Stimulated activated CD4-positive, alpha-beta T cell treated with anti-CD3 and anti-CD28 coated beads, TNF-alpha, amount 100 ng/mL, for 24 hours (primary cell): Measurements from ENCODE around the gene GLS2.
"Not testable (repeated sequence)": the region's sequence is repeated elsewhere in the genome, so short reads cannot be mapped to it uniquely, and the experiment has no call there.

Experiments used
- DNase-seq, 3 experiments: peaks; one replicate each; pipeline ENCODE4 v3.0.0-alpha.2; 2020; ENCODE audit warnings: low read depth in 3 of 3

The GLS2 gene

GRCh38 chr12:56448860-56449621, 38.9 kb downstream of the GLS2 start, which contains the start of gene TIMELESS:
TSS of gene TIMELESS (minus strand) at chr12:56449426. CDS start at chr12:56434170, 15,256 bp downstream.
- peak; percentile 71 to 84 (median 76) for DNase-seq

GRCh38 chr12:56443208-56443607, 44.8 kb downstream of the GLS2 start:
- not testable (repeated sequence) for DNase-seq

GRCh38 chr12:56437430-56438176, 50.4 kb downstream of the GLS2 start:
- no peak for DNase-seq

DNA sequence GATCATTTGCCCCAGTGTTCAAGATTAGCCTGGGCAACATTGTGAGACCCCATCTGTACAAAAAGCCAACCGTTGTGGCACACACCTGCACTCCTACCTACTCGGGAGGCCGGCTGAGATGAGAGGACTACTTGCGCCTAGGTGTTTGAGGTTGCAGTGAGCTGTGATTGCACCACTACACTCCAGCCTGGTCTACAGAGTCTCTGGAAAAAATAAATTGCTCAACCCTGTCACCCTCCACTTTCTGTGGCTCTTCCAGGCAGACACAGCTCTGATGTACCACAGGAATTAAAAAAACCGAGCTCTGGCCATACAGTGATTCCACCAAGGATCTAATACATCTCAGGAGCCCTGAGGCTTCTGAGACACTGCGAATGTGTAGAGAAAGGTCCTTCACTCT, 53.1 kb downstream of the GLS2 start:
- no peak for DNase-seq

DNA sequence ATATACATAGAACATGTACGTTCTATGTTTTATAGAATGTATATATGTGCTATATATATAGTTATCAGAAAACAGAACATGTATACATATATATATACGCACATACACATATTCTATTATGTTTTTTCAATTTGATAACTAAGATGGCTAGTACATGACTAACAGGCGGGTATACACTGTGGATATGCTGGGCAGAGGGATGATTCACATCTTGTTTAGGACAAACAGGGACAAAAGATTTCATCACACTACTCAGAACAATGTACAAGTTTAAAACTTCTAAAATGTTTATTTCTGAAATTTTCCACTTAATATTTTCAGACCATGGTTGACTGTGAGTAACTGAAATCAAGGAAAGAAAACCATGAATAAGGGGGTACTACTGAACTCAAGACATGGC, 56.1 kb downstream of the GLS2 start:
- no peak for DNase-seq

- no peak for DNase-seq
Measured at GRCh38 chr12:56431288-56431687, 56.7 kb downstream of the GLS2 start.

- no peak for DNase-seq
Measured at GRCh38 chr12:56425940-56426438, 62.0 kb downstream of the GLS2 start.

GRCh38 chr12:56425193-56425592, 62.8 kb downstream of the GLS2 start:
- no peak for DNase-seq
